ENCODE measurements around the gene IFNAR2.
A peak's percentile ranks its signal among the peaks of the same experiment; 100 is the strongest.

Gene IFNAR2

GRCh38 chr21:33257094-33257803, 27.5 kb downstream of the IFNAR2 start:
- Mint-ChIP-seq H3K4me3 (no peak overlapping the region), H3K27ac (no peak overlapping the region), H3K9me3 (no peaks in the 10 kb centered on the region), H3K4me1 (peaks cover 28% of the 10 kb centered on the region), H3K27me3 (no peaks in the 10 kb centered on the region), H3K36me3 (peaks cover 72% of the 10 kb centered on the region)
- CTCF ChIA-PET: interaction anchor here (1.6 kb wide), 1 partner anchor 12 kb away, joined by 4 read pairs; no protein-coding TSS in a partner anchor
- no peak for DNase-seq

GRCh38 chr21:33258475-33258874, 28.7 kb downstream of the IFNAR2 start:
- Mint-ChIP-seq H3K9me3 (no peaks in the 10 kb centered on the region), H3K27ac (no peak overlapping the region), H3K36me3 (peaks cover 69% of the 10 kb centered on the region), H3K4me3 (no peak overlapping the region), H3K27me3 (no peaks in the 10 kb centered on the region), H3K4me1 (peaks cover 32% of the 10 kb centered on the region)
- CTCF ChIA-PET: no interaction called here
- DNase-seq: no peak

GRCh38 chr21:33259428-33259827, 29.7 kb downstream of the IFNAR2 start:
- Mint-ChIP-seq H3K27me3 (no peaks in the 10 kb centered on the region), H3K4me3 (no peak overlapping the region), H3K36me3 (peaks cover 71% of the 10 kb centered on the region), H3K4me1 (peaks cover 37% of the 10 kb centered on the region), H3K27ac (no peak overlapping the region), H3K9me3 (no peaks in the 10 kb centered on the region)
- CTCF ChIA-PET: interaction anchor here (1.3 kb wide), 1 partner anchor 61 kb away, joined by 3 read pairs; no protein-coding TSS in a partner anchor
- no peak for DNase-seq

- CTCF ChIA-PET: interaction anchor here (1.3 kb wide), 1 partner anchor 61 kb away, joined by 3 read pairs; no protein-coding TSS in a partner anchor
- DNase-seq: no peak
- H3K4me3 Mint-ChIP-seq: no peak overlapping the region
- no peaks in the 10 kb centered on the region for H3K27me3 Mint-ChIP-seq
- no peaks in the 10 kb centered on the region for H3K9me3 Mint-ChIP-seq
- H3K4me1 Mint-ChIP-seq: peaks cover 43% of the 10 kb centered on the region
- peaks cover 69% of the 10 kb centered on the region for H3K36me3 Mint-ChIP-seq
- no peak overlapping the region for H3K27ac Mint-ChIP-seq
Measured at GRCh38 chr21:33259995-33260394, 30.3 kb downstream of the IFNAR2 start.

- CTCF ChIA-PET: interaction anchor here (1.9 kb wide), 2 partner anchors 62 to 65 kb away, joined by 5 to 7 read pairs; no protein-coding TSS in a partner anchor
- DNase-seq: peak; percentile 51
- Mint-ChIP-seq H3K27me3 (no peaks in the 10 kb centered on the region), H3K4me3 (no peak overlapping the region), H3K4me1 (peaks cover 55% of the 10 kb centered on the region), H3K27ac (peak overlapping the region; percentile 45), H3K9me3 (no peaks in the 10 kb centered on the region), H3K36me3 (peaks cover 63% of the 10 kb centered on the region)
Measured at GRCh38 chr21:33261635-33262034, 31.9 kb downstream of the IFNAR2 start.

GRCh38 chr21:33262921-33263320, 33.2 kb downstream of the IFNAR2 start:
- no peak overlapping the region for H3K27ac Mint-ChIP-seq
- peaks cover 67% of the 10 kb centered on the region for H3K4me1 Mint-ChIP-seq
- no peaks in the 10 kb centered on the region for H3K9me3 Mint-ChIP-seq
- CTCF ChIA-PET: interaction anchor here (1.9 kb wide), 1 partner anchor 63 kb away, joined by 5 read pairs; no protein-coding TSS in a partner anchor
- no peak for DNase-seq
- no peak overlapping the region for H3K4me3 Mint-ChIP-seq
- H3K27me3 Mint-ChIP-seq: no peaks in the 10 kb centered on the region
- peaks cover 53% of the 10 kb centered on the region for H3K36me3 Mint-ChIP-seq

GRCh38 chr21:33264561-33264960, 34.8 kb downstream of the IFNAR2 start:
- no peak for DNase-seq
- no peak overlapping the region for H3K4me3 Mint-ChIP-seq
- no peaks in the 10 kb centered on the region for H3K27me3 Mint-ChIP-seq
- peak overlapping the region; percentile 64 for H3K27ac Mint-ChIP-seq
- H3K4me1 Mint-ChIP-seq: peaks cover 75% of the 10 kb centered on the region
- peaks cover 56% of the 10 kb centered on the region for H3K36me3 Mint-ChIP-seq
- CTCF ChIA-PET: interaction anchor here (1.3 to 1.4 kb wide), 2 partner anchors 54 to 180 kb away, joined by 4 read pairs; no protein-coding TSS in a partner anchor
- H3K9me3 Mint-ChIP-seq: no peaks in the 10 kb centered on the region

GRCh38 chr21:33265664-33266049, 35.9 kb downstream of the IFNAR2 start:
- Mint-ChIP-seq H3K27me3 (no peaks in the 10 kb centered on the region), H3K9me3 (no peaks in the 10 kb centered on the region), H3K4me3 (peak overlapping the region; percentile 98), H3K36me3 (peaks cover 56% of the 10 kb centered on the region), H3K27ac (peak overlapping the region; percentile 85), H3K4me1 (peaks cover 70% of the 10 kb centered on the region)
- DNase-seq: peak; percentile 30
- CTCF ChIA-PET: interaction anchor here (0.7 to 2.4 kb wide), 9 partner anchors 27 to 179 kb away, joined by 3 to 8 read pairs (median 4); partner anchors contain the start of gene IFNAR1

GRCh38 chr21:33266050-33266788, 36.5 kb downstream of the IFNAR2 start, which contains the start of gene IL10RB:
TSS of gene IL10RB (plus strand) at chr21:33266367. CDS start at chr21:33266466, 99 bp downstream.
- H3K36me3 Mint-ChIP-seq: peaks cover 62% of the 10 kb centered on the region
- H3K9me3 Mint-ChIP-seq: no peaks in the 10 kb centered on the region
- H3K27me3 Mint-ChIP-seq: no peaks in the 10 kb centered on the region
- H3K27ac Mint-ChIP-seq: peak within 1 kb of the TSS; percentile 85
- CTCF ChIA-PET: interaction anchor here (0.7 to 2.4 kb wide), 8 partner anchors 28 to 179 kb away, joined by 3 to 8 read pairs (median 4); partner anchors contain the start of gene IFNAR1
- peak within 1 kb of the TSS; percentile 98 for H3K4me3 Mint-ChIP-seq
- peaks cover 71% of the 10 kb centered on the region for H3K4me1 Mint-ChIP-seq
- peak; percentile 80 for DNase-seq

GRCh38 chr21:33266789-33267135, 37.0 kb downstream of the IFNAR2 start:
- CTCF ChIA-PET: interaction anchor here (1.1 to 2.4 kb wide), 2 partner anchors 62 to 95 kb away, joined by 4 to 8 read pairs; no protein-coding TSS in a partner anchor

GRCh38 chr21:33267250-33267649, 37.5 kb downstream of the IFNAR2 start:
- CTCF ChIA-PET: interaction anchor here (2.4 kb wide), 1 partner anchor 94 kb away, joined by 8 read pairs; no protein-coding TSS in a partner anchor
- Mint-ChIP-seq H3K27ac (peak overlapping the region; percentile 80), H3K27me3 (no peaks in the 10 kb centered on the region), H3K36me3 (peaks cover 67% of the 10 kb centered on the region), H3K9me3 (no peaks in the 10 kb centered on the region), H3K4me1 (peaks cover 63% of the 10 kb centered on the region), H3K4me3 (peak overlapping the region; percentile 98)
- no peak for DNase-seq

More at GRCh38 chr21:33266789-33267135, 37.0 kb downstream of the IFNAR2 start:
- H3K4me3 Mint-ChIP-seq: peak overlapping the region; percentile 98
- no peaks in the 10 kb centered on the region for H3K9me3 Mint-ChIP-seq
- no peaks in the 10 kb centered on the region for H3K27me3 Mint-ChIP-seq
- peaks cover 65% of the 10 kb centered on the region for H3K4me1 Mint-ChIP-seq
- peak overlapping the region; percentile 80 for H3K27ac Mint-ChIP-seq
- DNase-seq: peak; percentile 63
- H3K36me3 Mint-ChIP-seq: peaks cover 64% of the 10 kb centered on the region

GRCh38 chr21:33268393-33268736, 38.6 kb downstream of the IFNAR2 start:
- Mint-ChIP-seq H3K9me3 (no peaks in the 10 kb centered on the region), H3K36me3 (peaks cover 68% of the 10 kb centered on the region), H3K4me1 (peaks cover 64% of the 10 kb centered on the region), H3K27ac (peak overlapping the region; percentile 38), H3K27me3 (no peaks in the 10 kb centered on the region), H3K4me3 (peak overlapping the region; percentile 98)
- DNase-seq: no peak
- CTCF ChIA-PET: no interaction called here

GRCh38 chr21:33268737-33269441, 39.2 kb downstream of the IFNAR2 start:
- Mint-ChIP-seq H3K27ac (peak overlapping the region; percentile 53), H3K4me1 (peaks cover 64% of the 10 kb centered on the region), H3K27me3 (no peaks in the 10 kb centered on the region), H3K36me3 (peaks cover 68% of the 10 kb centered on the region), H3K4me3 (peak overlapping the region; percentile 39), H3K9me3 (no peaks in the 10 kb centered on the region)
- no peak for DNase-seq
- CTCF ChIA-PET: no interaction called here

- Mint-ChIP-seq H3K4me1 (peaks cover 44% of the 10 kb centered on the region), H3K4me3 (no peak overlapping the region), H3K36me3 (peaks cover 65% of the 10 kb centered on the region), H3K27me3 (no peaks in the 10 kb centered on the region), H3K9me3 (no peaks in the 10 kb centered on the region), H3K27ac (no peak overlapping the region)
- no peak for DNase-seq
- CTCF ChIA-PET: no interaction called here
Measured at GRCh38 chr21:33270986-33271385, 41.2 kb downstream of the IFNAR2 start.

All from activated naive CD4-positive, alpha-beta T cell treated with anti-CD3 and anti-CD28 coated beads, Interleukin-2, amount 10 ng/mL, durations not matched to agents 7 days and 5 days (primary cell).